K562 (cell line): ENCODE results near the gene ARMH1. TPM values are rescaled to one million over a fixed set of nuclear protein-coding genes. Genes with fewer than 3 reads are reported as not detected.
"Not testable (repeated sequence)": the region's sequence is repeated elsewhere in the genome, so short reads cannot be mapped to it uniquely, and the experiment has no call there.

Experiments used
- ARNT ChIP-seq, 2 experiments: fragments of 450-650 bp; IDR thresholded peaks; 2 replicates each; pipeline ENCODE4 v1.6.1; 2016; ENCODE audit warnings: mild to moderate bottlenecking in 1 of 2
- ATF4 ChIP-seq: fragments of 450-650 bp; formaldehyde crosslinking; IDR thresholded peaks from 2 replicates; pipeline ENCODE4 v1.4.0; 2022; ENCODE audit warnings: mild to moderate bottlenecking, moderate library complexity
- BCL6 ChIP-seq: fragments of 250-450 bp; sonication (Bioruptor Pico); IDR thresholded peaks from 2 replicates; pipeline ENCODE4 v1.4.0; 2020
- ETV1 ChIP-seq: fragments of 450-650 bp; conservative IDR thresholded peaks from 2 replicates; pipeline ENCODE4 v1.6.1; 2016; ENCODE audit warnings: missing genetic modification characterization, control low read depth, low read depth, missing compliant biosample characterization
- GTF2A2 ChIP-seq: IDR thresholded peaks from 2 replicates; pipeline ENCODE4 v1.6.1; 2016; ENCODE audit warnings: mild to moderate bottlenecking, missing genetic modification characterization, missing compliant biosample characterization
- HDAC8 ChIP-seq: fragments of 450-650 bp; IDR thresholded peaks from 2 replicates; pipeline ENCODE4 v1.6.1; 2016; ENCODE audit warnings: mild to moderate bottlenecking, missing genetic modification characterization, moderate library complexity, missing compliant biosample characterization
- HINFP ChIP-seq: fragments of 450-650 bp; conservative IDR thresholded peaks from 2 replicates; pipeline ENCODE4 v1.6.1; 2016; ENCODE audit warnings: missing genetic modification characterization, low read depth, mild to moderate bottlenecking, control low read depth, missing compliant biosample characterization
- KLF6 ChIP-seq: fragments of 250-450 bp; sonication (Bioruptor Pico); IDR thresholded peaks from 2 replicates; pipeline ENCODE4 v1.4.0; 2020; ENCODE audit warnings: mild to moderate bottlenecking, moderate library complexity, borderline replicate concordance
- NR2C1 ChIP-seq, 2 experiments: fragments of 450-650 bp; IDR thresholded peaks; 2 replicates each; pipeline ENCODE4 v1.6.1; 2017; ENCODE audit warnings: mild to moderate bottlenecking in 2 of 2, antibody characterized with exemption in 1 of 2, inconsistent platforms in 1 of 2, missing compliant biosample characterization in 1 of 2, missing genetic modification characterization in 1 of 2
- NR4A1 ChIP-seq, 2 experiments: fragments of 250-450 bp in 1 of 2; fragments of 450-650 bp in 1 of 2; sonication (Bioruptor Pico) in 1 of 2; IDR thresholded peaks; 2 replicates each; pipeline versions ENCODE4 v1.4.0 to v1.6.1; 2016 to 2020; ENCODE audit warnings: mild to moderate bottlenecking in 2 of 2, missing compliant biosample characterization in 1 of 2, missing genetic modification characterization in 1 of 2, moderate library complexity in 1 of 2
- PTTG1 ChIP-seq: fragments of 450-650 bp; IDR thresholded peaks from 2 replicates; pipeline ENCODE4 v1.6.1; 2016; ENCODE audit warnings: low read depth, mild to moderate bottlenecking, missing genetic modification characterization, missing compliant biosample characterization
- THRAP3 ChIP-seq: fragments of 450-650 bp; IDR thresholded peaks from 2 replicates; pipeline ENCODE4 v1.6.1; 2016; ENCODE audit warnings: mild to moderate bottlenecking, inconsistent platforms, borderline replicate concordance
- ZBTB17 ChIP-seq: fragments of 450-650 bp; formaldehyde crosslinking; IDR thresholded peaks from 2 replicates; pipeline ENCODE4 v1.4.0; 2020; ENCODE audit warnings: mild to moderate bottlenecking
- ZBTB9 ChIP-seq: fragments of 450-650 bp; formaldehyde crosslinking; IDR thresholded peaks from 2 replicates; pipeline ENCODE4 v1.4.0; 2020; ENCODE audit warnings: mild to moderate bottlenecking, moderate library complexity
- ZNF384 ChIP-seq: IDR thresholded peaks from 2 replicates; pipeline ENCODE4 v1.6.1; 2012; ENCODE audit warnings: low read depth, low read length, improper control_type of control experiment
- ZNF398 ChIP-seq: fragments of 250-450 bp; sonication (Bioruptor Pico); IDR thresholded peaks from 2 replicates; pipeline ENCODE4 v1.8.0; 2021; ENCODE audit warnings: moderate library complexity, mild to moderate bottlenecking, inconsistent platforms
- ZNF589 ChIP-seq: fragments of 200-800 bp; sonication (Bioruptor generic); IDR thresholded peaks from 2 replicates; pipeline ENCODE4 v1.6.1; 2016; ENCODE audit warnings: low read depth, missing genetic modification characterization, missing compliant biosample characterization
- polyA plus RNA-seq, 8 experiments: library from polyadenylated mRNA; depleted of rRNA in 4 of 8; stranded (reverse) in 5 of 8; unstranded in 3 of 8; fragments of >200 nt; fragmentation: Nextera tagmentation in 2 of 8; fragmentation: Illumina TruSeq in 1 of 8; extraction: Ambion mirVana in 2 of 8; extraction: Trizol in 1 of 8; gene quantifications; 2 replicates each; pipeline versions ENCODE4 v1.2.1 to v1.2.3, GENCODE V29; 2011 to 2014; ENCODE audit warnings: inconsistent platforms in 1 of 8, missing spikeins in 1 of 8
- total RNA-seq, 7 experiments: library from RNA; depleted of rRNA in 6 of 7; stranded (reverse); fragments of >200 nt in 6 of 7; fragmentation: Illumina TruSeq in 2 of 7; extraction: Trizol in 2 of 7; gene quantifications; 2 replicates each; pipeline versions ENCODE4 v1.2.1 to v1.2.3, GENCODE V29; 2011 to 2021; ENCODE audit warnings: low replicate concordance in 1 of 7

Gene ARMH1
- total and polyA plus RNA-seq, 9 of the 15 experiments (the other 6 are each of a cell fraction or from before 2014, with no cell fraction given), result 0.41 TPM; not detected in 8

GRCh38 chr1:44738953-44739306 lies 64.4 kb downstream of the ARMH1 start (continued):
- TF ChIP-seq ZBTB9 (CRISPR knock-in tag), result peak; percentile 15; the same call in 1 of the 2 replicates
- 0 out of 2 replicates have a peak, but pooled peaks have one; percentile 3 for TF ChIP-seq ZNF384
- TF ChIP-seq ATF4 (CRISPR knock-in tag), result 0 out of 2 replicates have a peak, but pooled peaks have one; percentile 27
- TF ChIP-seq PTTG1 (tag), result peak; percentile 72
- peak; percentile 59; the same call in 1 of the 2 replicates for TF ChIP-seq THRAP3
- TF ChIP-seq NR2C1 (IDR thresholded peaks at IDR 0.05); NR4A1 (CRISPR knock-in tag; IDR thresholded peaks at IDR 0.05): not testable (repeated sequence)
- peak; percentile 34; the same call in 1 of the 2 replicates for TF ChIP-seq NR2C1 (tag; IDR thresholded peaks at IDR 0.05)
- TF ChIP-seq GTF2A2 (tag), result peak; percentile 36; the same call in 1 of the 2 replicates
- TF ChIP-seq HINFP (tag), result peak; percentile 44; the same call in 1 of the 2 replicates
- TF ChIP-seq HDAC8 (tag), result 0 out of 2 replicates have a peak, but pooled peaks have one; percentile 16
- TF ChIP-seq ARNT (IDR thresholded peaks at IDR 0.05), result 0 out of 4 replicates have a peak, but pooled peaks of 1 of the 2 experiments have one; percentile 51
- peak; percentile 40; the same call in 1 of the 2 replicates for TF ChIP-seq ETV1 (tag)
- TF ChIP-seq BCL6, result 0 out of 2 replicates have a peak, but pooled peaks have one; percentile 18
- 0 out of 2 replicates have a peak, but pooled peaks have one; percentile 14 for TF ChIP-seq ZBTB17
- 0 out of 2 replicates have a peak, but pooled peaks have one; percentile 20 for TF ChIP-seq ZNF398
- peak; percentile 85 for TF ChIP-seq NR4A1 (tag; IDR thresholded peaks at IDR 0.05)
- TF ChIP-seq KLF6 (CRISPR knock-in tag), result peak; percentile 48; the same call in 1 of the 2 replicates
- TF ChIP-seq ZNF589 (CRISPR knock-in tag), result 0 out of 2 replicates have a peak, but pooled peaks have one; percentile 49
